NB4 (cell line): ENCODE data around the gene PTPRN.
"Not testable (repeated sequence)": the region's sequence is repeated elsewhere in the genome, so short reads cannot be mapped to it uniquely, and the experiment has no call there.

Source experiments
- DNase-seq: peaks from one replicate; pipeline ENCODE4 v3.0.0; 2010; ENCODE audit warnings: low read depth
- H3K4me3 ChIP-seq: one replicate; pipeline ENCODE4 v1.5.1; 2011; ENCODE audit warnings: mild to moderate bottlenecking, low read depth, low read length, moderate library complexity
- MYC ChIP-seq: IDR thresholded peaks from 2 replicates; pipeline ENCODE4 v1.6.1; 2011; ENCODE audit warnings: low read depth, low read length
- POLR2A ChIP-seq: IDR thresholded peaks from 2 replicates; pipeline ENCODE4 v1.6.1; 2011; ENCODE audit warnings: mild to moderate bottlenecking; ENCODE audit not compliant: insufficient read length; ENCODE audit errors: extremely low read depth
- TF ChIP-seq, protein P1 (sequence below): IDR thresholded peaks from one replicate; pipeline ENCODE4 v1.5.1; 2012; ENCODE audit warnings: low read depth, low read length
- TF ChIP-seq, protein P2 (sequence below): IDR thresholded peaks from 2 replicates; pipeline ENCODE4 v1.6.1; 2011; ENCODE audit warnings: low read depth, low read length

PTPRN gene

DNA sequence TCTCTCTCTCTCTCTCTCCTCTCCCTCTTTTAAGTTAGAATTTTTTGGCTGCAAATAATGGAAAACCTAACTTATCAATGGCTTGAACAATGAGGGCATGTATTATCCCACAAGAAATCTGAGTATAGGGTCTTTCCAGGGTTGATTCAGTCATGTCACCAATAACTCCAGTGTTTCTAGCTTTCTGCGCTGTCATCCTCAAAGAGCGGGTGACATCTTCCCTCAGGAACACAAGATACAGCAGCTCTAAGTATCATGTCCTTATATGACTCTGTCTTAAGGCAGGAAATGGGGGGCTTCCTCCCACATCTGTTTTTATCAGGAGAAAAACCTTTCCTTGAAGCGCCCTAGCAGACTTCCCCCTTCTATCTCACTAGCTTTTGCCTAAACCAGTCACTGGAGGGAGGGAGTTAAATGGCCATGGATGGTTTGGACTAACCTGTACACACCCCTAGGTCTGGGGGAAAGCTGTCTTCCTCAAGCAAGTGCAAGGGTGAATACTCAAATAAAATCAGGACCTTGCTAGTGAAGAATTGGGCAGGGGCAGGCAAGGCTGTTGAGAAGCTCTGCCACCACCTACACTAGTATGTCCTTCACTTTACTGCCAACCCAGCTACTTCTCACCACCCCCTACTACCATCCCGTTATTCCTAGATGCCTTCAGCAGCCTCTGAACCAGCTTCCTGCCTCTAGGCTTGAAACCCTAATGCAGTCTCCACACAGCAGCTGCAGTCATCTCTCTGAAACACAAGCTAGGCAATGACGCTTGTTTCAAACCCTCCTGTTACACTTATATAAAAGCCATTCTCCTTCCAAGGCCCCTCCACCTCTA lies 48.0 kb downstream of the PTPRN start:
- no peak for TF ChIP-seq MYC
- TF ChIP-seq, protein P1, sequence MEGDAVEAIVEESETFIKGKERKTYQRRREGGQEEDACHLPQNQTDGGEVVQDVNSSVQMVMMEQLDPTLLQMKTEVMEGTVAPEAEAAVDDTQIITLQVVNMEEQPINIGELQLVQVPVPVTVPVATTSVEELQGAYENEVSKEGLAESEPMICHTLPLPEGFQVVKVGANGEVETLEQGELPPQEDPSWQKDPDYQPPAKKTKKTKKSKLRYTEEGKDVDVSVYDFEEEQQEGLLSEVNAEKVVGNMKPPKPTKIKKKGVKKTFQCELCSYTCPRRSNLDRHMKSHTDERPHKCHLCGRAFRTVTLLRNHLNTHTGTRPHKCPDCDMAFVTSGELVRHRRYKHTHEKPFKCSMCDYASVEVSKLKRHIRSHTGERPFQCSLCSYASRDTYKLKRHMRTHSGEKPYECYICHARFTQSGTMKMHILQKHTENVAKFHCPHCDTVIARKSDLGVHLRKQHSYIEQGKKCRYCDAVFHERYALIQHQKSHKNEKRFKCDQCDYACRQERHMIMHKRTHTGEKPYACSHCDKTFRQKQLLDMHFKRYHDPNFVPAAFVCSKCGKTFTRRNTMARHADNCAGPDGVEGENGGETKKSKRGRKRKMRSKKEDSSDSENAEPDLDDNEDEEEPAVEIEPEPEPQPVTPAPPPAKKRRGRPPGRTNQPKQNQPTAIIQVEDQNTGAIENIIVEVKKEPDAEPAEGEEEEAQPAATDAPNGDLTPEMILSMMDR: no peak
- TF ChIP-seq, protein P2, sequence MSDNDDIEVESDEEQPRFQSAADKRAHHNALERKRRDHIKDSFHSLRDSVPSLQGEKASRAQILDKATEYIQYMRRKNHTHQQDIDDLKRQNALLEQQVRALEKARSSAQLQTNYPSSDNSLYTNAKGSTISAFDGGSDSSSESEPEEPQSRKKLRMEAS: no peak
- TF ChIP-seq POLR2A: no peak
- peak; percentile 44 for DNase-seq
- no peak overlapping the region for H3K4me3 ChIP-seq

DNA sequence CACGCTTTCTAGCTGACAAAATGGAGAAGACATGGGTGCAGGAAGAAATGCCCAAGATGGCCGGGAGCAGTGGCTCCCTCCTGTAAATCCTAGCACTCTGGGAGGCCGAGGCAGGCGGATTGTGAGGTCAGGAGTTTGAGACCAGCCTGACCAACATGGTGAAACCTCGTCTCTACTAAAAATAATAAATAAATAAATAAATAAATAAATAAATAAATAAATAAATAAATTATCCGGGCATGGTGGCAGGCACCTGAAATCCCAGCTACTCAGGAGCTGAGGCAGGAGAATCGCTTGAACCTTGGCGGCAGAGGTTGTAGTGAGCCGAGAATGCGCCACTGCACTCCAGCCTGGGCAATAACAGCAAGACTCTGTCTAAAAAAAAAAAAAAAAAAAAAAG lies 50.3 kb downstream of the PTPRN start:
- not testable (repeated sequence) for H3K4me3 ChIP-seq, DNase-seq

DNA sequence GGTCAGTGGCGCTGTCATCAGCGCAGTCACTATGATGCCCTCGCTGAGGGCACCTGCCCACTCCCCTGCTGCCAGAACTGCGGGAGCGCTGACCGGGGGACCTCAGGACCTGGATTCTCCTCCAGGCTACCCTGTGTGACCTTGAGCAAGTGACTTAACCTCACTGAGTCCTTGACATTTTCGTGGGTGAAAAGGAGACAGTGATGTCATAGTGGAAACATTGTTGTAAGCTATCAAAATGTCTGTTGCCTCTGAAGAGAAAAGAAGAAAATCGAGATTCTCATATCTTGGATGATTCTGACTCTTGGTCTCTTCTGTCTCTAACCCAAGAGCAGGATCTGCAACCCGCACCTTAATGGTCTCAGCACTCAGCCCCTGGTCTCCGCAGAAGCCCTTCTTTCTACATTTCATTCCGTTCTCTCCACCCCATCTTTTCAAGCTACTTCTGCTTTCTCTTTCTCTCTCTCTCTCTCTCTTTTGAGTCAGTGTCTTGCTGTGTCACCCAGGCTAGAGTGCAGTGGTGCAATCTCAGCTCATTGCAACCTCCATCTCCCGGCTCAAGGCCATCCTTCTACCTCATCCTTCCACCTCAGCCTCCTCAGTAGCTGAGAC lies 54.5 kb downstream of the PTPRN start:
- DNase-seq: peak; percentile 79
- peak overlapping the region; percentile 41 for H3K4me3 ChIP-seq
- TF ChIP-seq MYC (no peak), POLR2A (no peak)
- TF ChIP-seq, protein P1: no peak
- TF ChIP-seq, protein P2: no peak

DNA sequence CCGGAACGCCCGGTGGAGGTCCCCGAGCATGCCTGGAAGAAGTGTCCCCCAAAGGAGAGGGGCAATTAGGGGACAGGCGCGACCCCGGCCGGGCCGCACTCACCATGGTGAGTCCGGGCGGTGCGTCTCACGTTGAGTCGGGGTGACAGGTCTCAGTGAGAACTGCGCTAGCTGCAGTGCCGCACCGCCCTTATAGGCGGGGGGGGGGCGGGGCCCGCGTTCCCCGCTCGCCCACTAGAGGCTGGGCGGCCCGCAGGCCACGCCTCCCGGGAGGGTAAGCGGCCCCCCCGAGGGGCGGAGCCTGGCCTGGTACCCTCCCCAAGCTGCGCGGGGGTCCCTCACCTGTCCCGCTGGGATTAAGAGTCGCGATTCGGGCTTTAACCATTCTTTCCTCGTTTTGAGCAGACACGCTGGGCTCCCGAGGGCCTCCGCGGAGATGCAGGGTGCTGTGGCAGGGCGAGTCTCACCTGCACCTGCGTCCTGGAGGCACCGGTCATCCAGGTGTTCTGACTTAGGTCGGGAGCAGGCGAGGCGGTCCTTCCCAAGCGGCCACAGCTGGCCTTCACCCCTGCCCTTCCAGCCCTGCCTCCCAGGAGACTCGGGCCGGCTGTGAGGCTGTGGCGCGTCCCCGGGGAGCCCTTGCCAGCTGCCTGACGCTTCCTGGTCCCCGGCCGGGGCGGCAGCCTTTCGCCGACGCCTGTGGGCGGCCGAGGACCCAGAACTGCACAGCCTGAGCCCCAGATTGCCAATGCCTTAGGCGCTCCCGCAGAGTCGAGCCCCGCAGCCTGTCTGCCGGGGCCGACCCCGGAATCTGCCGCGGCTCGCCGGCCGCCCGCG lies 55.2 kb downstream of the PTPRN start, which contains the start of gene TUBA4A:
Gene TUBA4A (minus strand): TSS at position 166 of the 837 bp plus-strand sequence. CDS start 60 bp downstream, at position 106.
- DNase-seq: peak; percentile 89
- H3K4me3 ChIP-seq: peak within 1 kb of the TSS; percentile 66
- TF ChIP-seq, protein P2: peak; percentile 36; the same call in 1 of the 2 replicates
- TF ChIP-seq, protein P1: no peak
- TF ChIP-seq POLR2A (peak; percentile 96), MYC (no peak)

DNA sequence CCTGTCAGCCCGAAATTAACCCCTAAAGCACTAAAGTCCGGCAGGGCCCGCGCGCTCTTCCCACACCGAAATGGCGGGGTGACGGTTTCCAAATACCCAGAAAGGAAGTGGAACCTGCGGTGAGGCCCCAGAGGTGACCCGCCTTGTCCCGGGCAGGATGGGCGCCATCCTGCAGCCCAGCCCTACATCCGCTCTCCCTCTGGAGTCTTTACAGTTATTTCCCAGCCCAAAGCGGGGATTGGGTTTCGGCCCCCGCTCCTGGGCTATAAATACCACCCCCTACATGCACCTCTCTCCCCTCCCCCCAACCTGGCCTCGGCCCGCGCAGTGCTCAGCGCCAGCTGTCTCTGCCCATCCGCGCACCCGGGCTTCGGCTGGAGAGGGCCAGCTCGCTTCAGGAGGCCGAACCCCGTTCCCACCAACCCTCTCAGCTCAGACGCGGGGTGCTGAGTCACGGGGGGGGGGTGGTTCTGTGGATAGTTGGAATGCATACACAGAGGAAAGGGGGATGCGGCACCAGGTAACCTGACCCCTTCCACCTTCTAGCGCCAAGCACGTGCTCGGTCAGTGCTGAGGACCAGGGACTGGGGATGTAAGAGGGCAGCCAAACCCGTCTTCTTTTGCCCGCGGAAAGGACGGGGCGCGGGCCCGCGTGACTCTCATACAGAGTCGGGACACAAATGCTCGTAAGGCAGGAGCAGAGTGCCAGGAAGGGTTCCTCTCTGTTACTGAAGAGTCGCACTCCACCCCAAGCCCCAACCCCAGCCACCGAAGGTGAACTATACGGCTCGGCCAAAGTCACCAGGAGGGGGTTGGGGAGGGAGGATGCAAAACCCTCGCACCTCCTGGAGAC lies 56.1 kb downstream of the PTPRN start, which contains the start of gene TUBA4B:
Gene TUBA4B (plus strand): TSS at position 344 of the 853 bp plus-strand sequence. CDS start 165 bp downstream, at position 509.
- peak within 1 kb of the TSS; percentile 66 for H3K4me3 ChIP-seq
- TF ChIP-seq POLR2A: no peak
- TF ChIP-seq, protein P1: no peak
- TF ChIP-seq, protein P2: peak; percentile 93
- peak; percentile 67 for TF ChIP-seq MYC
- DNase-seq: peak; percentile 89
